Stimulated activated naive CD4-positive, alpha-beta T cell (primary cell): ENCODE results near the gene PHF5A.

ENCODE experiments used
- DNase-seq, 6 experiments: peaks; one replicate each; lab custom pipeline; 2025; lab: John Stamatoyannopoulos, UW

Gene PHF5A

GRCh38 chr22:41411021-41411851, 57.3 kb downstream of the PHF5A start:
- DNase-seq, result no peak

GRCh38 chr22:41410311-41410751, 58.2 kb downstream of the PHF5A start:
- DNase-seq, result no peak
